Transverse colon (tissue), 4 donors: Measurements from ENCODE around the gene ALK. TPM values are rescaled to one million over a fixed set of nuclear protein-coding genes. Genes with fewer than 3 reads are reported as not detected.

Experiments
- DNase-seq: peaks from one replicate; pipeline ENCODE4 v3.0.0-alpha.2; 2019
- H3K27ac ChIP-seq, 4 donors: fragments of 200-600 bp; sonication (generic); 2 replicates each; pipeline ENCODE4 v1.5.1; 2016 to 2018; ENCODE audit warnings: inconsistent platforms in 4 of 4
- H3K27me3 ChIP-seq: fragments of 200-600 bp; sonication (generic); 2 replicates; pipeline ENCODE4 v1.5.1; 2017; ENCODE audit warnings: inconsistent platforms
- H3K36me3 ChIP-seq, 4 donors: fragments of 200-600 bp; sonication (generic); 2 replicates each; pipeline ENCODE4 v1.5.1; 2017 to 2019; ENCODE audit warnings: inconsistent platforms in 4 of 4
- H3K4me1 ChIP-seq, 4 donors: fragments of 200-600 bp; sonication (generic); 2 replicates each; pipeline ENCODE4 v1.5.1; 2017 to 2020; ENCODE audit warnings: inconsistent platforms in 4 of 4
- H3K4me3 ChIP-seq, 4 donors: fragments of 200-600 bp; sonication (generic); 1 replicate in 1 of 4; 2 replicates in 3 of 4; pipeline versions ENCODE4 v1.5.1 to v1.6.1; 2017 to 2019; ENCODE audit warnings: inconsistent platforms in 4 of 4
- H3K9me3 ChIP-seq, 2 donors: fragments of 200-600 bp; sonication (generic); 2 replicates each; pipeline ENCODE4 v1.5.1; 2017 to 2019; ENCODE audit warnings: inconsistent platforms in 2 of 2
- CTCF ChIP-seq, 5 experiments: fragments of 200-600 bp in 3 of 5; fragments of 450-650 bp in 2 of 5; sonication (generic) in 3 of 5; IDR thresholded peaks; 1 replicate in 2 of 5; 2 replicates in 3 of 5; pipeline ENCODE4 v1.5.1; 2016 to 2017; ENCODE audit warnings: antibody characterized with exemption in 5 of 5, inconsistent platforms in 3 of 5, mild to moderate bottlenecking in 2 of 5, moderate library complexity in 1 of 5
- EP300 ChIP-seq: sonication (generic); formaldehyde crosslinking; IDR thresholded peaks from one replicate; pipeline ENCODE4 v1.6.1; 2017; ENCODE audit warnings: antibody characterized with exemption, low read depth
- POLR2A ChIP-seq: fragments of 450-650 bp; IDR thresholded peaks from one replicate; pipeline ENCODE4 v1.6.1; 2016; ENCODE audit warnings: antibody characterized with exemption, mild to moderate bottlenecking, moderate library complexity
- POLR2AphosphoS5 ChIP-seq, 3 donors: sonication (generic); formaldehyde crosslinking; IDR thresholded peaks; one replicate each; pipeline ENCODE4 v1.6.1; 2016; ENCODE audit warnings: antibody characterized with exemption in 3 of 3
- WGBS, 2 donors: methylation state at CpG; one replicate each; pipeline ENCODE4 v1.1.5; 2018; ENCODE audit warnings: low coverage in 1 of 2; 5-methylcytosine and 5-hydroxymethylcytosine counted together
- in situ Hi-C, 4 donors: fragments of 200-750 bp; cut with MboI; loops; one replicate each; pipeline versions ENCODE4 v1.15.0 to v1.15.1; 2017; ENCODE audit warnings: low sequenced_read_pairs in 3 of 4, low pct_ligation_motif_present in 1 of 4, low pct_unique_long_range_greater_than_20kb in 1 of 4
- intact Hi-C: fragments of 100-400 bp; cut with DNase I; formaldehyde crosslinking; loops from one replicate; pipeline ENCODE4 v1.15.1; 2023; ENCODE audit warnings: low total_unique reads
- total RNA-seq, 4 donors: library from RNA; depleted of rRNA; stranded (reverse); fragments of >200 nt; gene quantifications; one replicate each; pipeline ENCODE4 v1.1.0, GENCODE V29; 2016

The ALK gene
- total RNA-seq, 4 donors from 2014 or later: 0.32 to 0.82 TPM; not detected in 2

DNA sequence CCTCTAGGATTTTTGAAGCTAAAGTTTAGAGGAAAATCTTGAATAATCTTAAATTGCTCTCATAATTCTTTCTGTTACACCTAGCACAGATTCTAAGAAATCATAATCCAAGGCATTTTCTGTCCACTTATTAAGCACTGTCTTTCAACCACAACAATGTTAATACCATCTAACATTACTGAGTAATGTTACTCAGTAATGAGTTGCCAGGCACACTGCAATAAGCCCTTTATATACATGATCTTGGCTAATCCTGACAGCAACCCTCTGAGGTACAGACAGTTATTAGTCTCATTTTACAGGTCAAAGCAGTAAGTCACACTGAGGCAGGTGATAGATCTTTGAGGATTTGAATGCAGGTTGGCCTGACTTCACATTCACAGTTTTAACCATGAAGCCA, 291.9 kb downstream of the ALK start:
- H3K27me3 ChIP-seq: no peaks in the 10 kb centered on the region
- no peak for DNase-seq
- H3K27ac ChIP-seq: no peak overlapping the region
- H3K4me3 ChIP-seq: no peak overlapping the region
- H3K36me3 ChIP-seq: no peaks in the 10 kb centered on the region
- TF ChIP-seq EP300 (no peak), CTCF (IDR thresholded peaks at IDR 0.05) (no peak), POLR2A (no peak), POLR2AphosphoS5 (IDR thresholded peaks at IDR 0.05) (no peak)
- intact Hi-C loops (no loop called here), in situ Hi-C loops (no loop called here)
- no peaks in the 10 kb centered on the region for H3K9me3 ChIP-seq
- H3K4me1 ChIP-seq: peaks cover 0 to 5% (median 0%) of the 10 kb centered on the region in 4 donors

DNA sequence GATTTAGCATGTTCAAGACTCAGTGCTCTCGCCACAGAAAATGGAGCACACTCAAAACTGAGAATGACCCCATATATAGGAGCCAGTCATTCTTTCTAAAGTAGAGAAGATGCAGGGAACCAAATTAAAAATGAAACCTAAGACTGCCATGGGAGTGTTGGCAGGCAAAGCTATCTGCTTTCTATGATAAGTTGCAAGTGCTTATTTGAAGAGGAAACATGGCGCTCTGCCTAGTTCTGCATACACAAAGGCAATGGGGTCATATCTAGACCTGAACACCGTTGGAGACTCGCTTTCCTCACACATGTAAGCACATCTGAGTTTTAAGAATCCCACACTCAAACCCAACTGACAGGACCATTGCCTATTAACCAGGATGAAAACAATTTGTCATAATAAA, 292.5 kb downstream of the ALK start:
- no peak for DNase-seq
- in situ Hi-C loops: no loop called here
- H3K36me3 ChIP-seq: no peaks in the 10 kb centered on the region
- H3K27me3 ChIP-seq: no peaks in the 10 kb centered on the region
- no peak overlapping the region for H3K4me3 ChIP-seq
- no peak overlapping the region for H3K27ac ChIP-seq
- intact Hi-C loops: no loop called here
- TF ChIP-seq POLR2A (no peak), CTCF (IDR thresholded peaks at IDR 0.05) (no peak), EP300 (no peak), POLR2AphosphoS5 (IDR thresholded peaks at IDR 0.05) (no peak)
- 61 to 67% methylated on average over 3 to 4 of the region's 4 CpGs for WGBS, 2 donors
- H3K4me1 ChIP-seq: peaks cover 0 to 5% (median 0%) of the 10 kb centered on the region in 4 donors
- H3K9me3 ChIP-seq: no peaks in the 10 kb centered on the region

GRCh38 chr2:29628108-29628745, 293.2 kb downstream of the ALK start:
- Histone ChIP-seq H3K27ac (no peak overlapping the region), H3K27me3 (no peaks in the 10 kb centered on the region), H3K4me1 (peaks cover 0 to 5% (median 0%) of the 10 kb centered on the region in 4 donors), H3K36me3 (no peaks in the 10 kb centered on the region), H3K9me3 (no peaks in the 10 kb centered on the region), H3K4me3 (no peak overlapping the region)
- no peak for TF ChIP-seq CTCF (IDR thresholded peaks at IDR 0.05)
- no peak for TF ChIP-seq POLR2AphosphoS5 (IDR thresholded peaks at IDR 0.05)
- no peak for TF ChIP-seq POLR2A
- no peak for TF ChIP-seq EP300
- DNase-seq: no peak
- 29 to 45% methylated on average over 1 to 2 of the region's 2 CpGs for WGBS, 2 donors
- in situ Hi-C loops (no loop called here), intact Hi-C loops (no loop called here)

DNA sequence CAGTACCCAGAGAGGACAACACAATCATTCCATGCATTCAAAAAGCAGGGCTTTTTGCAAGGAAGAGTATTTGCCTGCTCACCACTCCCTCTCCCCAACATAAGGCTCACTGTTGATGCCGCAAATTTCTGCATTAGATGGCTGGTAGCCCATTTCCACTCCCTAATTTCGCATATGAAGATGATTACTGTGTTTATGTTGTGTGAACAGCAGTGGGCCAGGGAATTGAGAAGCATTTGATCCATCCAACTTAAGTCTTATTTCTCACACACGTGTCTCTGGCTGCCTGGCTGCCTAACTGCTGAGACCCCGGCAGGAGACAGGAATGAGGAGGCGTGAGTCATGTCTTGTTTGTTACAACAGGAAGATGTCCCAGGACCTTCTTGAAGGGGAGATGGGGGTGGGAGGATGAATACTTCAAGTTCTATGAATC, 294.1 kb downstream of the ALK start:
- WGBS, 2 donors: 57 to 77% methylated on average over 2 to 5 of the region's 5 CpGs
- Histone ChIP-seq H3K36me3 (no peaks in the 10 kb centered on the region), H3K27me3 (no peaks in the 10 kb centered on the region), H3K4me1 (peaks cover 0 to 5% (median 0%) of the 10 kb centered on the region in 4 donors), H3K9me3 (no peaks in the 10 kb centered on the region), H3K27ac (no peak overlapping the region), H3K4me3 (no peak overlapping the region)
- TF ChIP-seq EP300 (no peak), POLR2A (no peak), CTCF (IDR thresholded peaks at IDR 0.05) (no peak)
- in situ Hi-C loops: no loop called here
- DNase-seq: no peak
- intact Hi-C loops: no loop called here
